NAMALWA (cell line): Measurements from ENCODE around the gene DOK3.
"Not testable (repeated sequence)": the region's sequence is repeated elsewhere in the genome, so short reads cannot be mapped to it uniquely, and the experiment has no call there.

Experiments
- DNase-seq: peaks from one replicate; pipeline ENCODE4 v3.0.0-alpha.2; 2015; ENCODE audit warnings: low spot score

Gene DOK3

DNA sequence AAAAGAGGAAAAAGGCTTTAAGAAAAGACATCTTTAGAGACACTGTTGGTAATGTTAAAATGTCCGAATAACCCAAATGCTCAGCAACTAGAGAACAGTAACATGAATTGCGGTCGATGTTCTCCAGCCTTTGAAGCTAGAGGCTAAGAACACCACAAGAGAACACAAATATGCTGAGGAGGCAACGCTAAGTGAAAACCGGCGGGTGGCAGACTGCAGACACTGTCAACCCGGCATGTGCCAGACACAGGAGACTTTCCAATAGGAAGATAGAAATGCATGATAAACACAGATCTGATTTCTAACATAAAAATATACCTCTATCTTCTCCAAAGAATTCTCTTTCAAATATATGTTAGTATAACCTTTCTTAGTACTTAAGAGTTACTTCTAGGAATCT, 25.5 kb upstream of the DOK3 start:
- DNase-seq: no peak

DNA sequence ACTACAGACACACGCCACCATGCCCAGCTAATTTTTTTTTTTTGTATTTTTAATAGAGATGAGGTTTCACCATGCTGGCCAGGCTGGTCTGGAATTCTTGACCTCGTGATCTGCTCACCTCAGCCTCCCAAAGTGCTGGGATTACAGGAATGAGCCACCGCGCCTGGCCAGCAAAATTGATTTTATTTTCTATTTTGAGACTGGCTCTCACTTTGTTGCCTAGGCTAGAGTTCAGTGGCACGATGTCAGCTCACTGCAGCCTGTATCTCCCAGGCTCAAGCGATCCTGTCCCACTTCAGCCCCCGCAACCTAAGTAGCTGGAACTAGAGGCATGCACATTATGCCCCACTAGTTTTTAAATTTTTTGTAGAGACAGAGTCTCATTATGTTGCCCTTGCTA, 24.8 kb upstream of the DOK3 start:
- not testable (repeated sequence) for DNase-seq

DNA sequence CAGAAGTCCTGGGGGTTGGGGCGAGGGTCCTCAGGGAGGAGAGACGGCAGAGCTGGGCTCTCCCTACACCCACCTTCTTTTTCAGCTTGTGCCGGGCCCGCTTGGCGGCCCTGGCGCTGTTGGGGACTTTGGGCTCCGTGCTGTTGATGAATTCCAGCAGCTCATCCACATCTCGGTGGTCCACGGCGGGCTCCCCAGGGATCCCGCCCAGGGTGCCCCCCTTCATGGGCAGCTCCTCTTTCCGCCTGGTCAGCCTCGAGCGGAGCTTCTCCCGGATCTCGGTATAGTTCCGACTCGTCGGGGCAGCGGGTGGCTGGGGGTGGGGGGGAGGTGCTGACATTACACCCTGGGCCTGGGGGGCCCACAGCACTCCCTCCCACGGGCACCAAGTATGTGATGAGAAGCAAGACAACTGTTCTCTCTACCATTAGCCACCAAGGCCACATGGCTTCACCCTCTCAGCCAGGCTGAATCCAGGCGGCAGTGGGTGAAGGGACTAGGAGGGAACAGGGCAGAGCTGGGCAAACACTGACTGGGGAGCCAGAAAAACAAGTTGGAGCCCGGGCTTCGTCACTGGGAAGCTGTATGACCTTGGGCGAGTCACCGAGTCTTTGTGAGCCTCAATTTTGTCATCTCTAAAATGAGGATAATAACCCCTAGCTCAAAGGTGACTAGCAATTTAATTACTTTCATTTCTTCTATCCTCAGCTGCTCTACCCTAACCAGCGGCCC, 21.7 kb upstream of the DOK3 start:
- no peak for DNase-seq

DNA sequence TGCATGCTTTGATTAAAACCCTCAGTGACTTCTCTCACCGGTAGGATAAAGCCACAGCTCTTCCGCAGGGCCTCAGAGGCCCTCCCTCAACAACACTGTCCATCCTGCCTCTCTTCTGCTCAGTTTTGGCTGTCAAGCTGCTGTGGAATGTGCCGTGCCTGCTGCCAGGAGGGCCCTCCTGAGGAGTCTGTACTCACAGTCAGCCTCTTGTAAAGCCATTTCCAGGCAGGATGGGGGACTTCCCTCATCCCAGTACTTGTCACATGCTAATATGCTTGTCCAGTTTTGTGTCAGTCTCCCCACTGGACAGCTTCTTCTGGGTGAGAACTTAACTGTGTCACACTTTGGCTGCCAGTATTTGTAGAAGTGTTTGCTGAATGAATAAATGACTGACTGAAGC, 21.0 kb upstream of the DOK3 start:
- no peak for DNase-seq

DNA sequence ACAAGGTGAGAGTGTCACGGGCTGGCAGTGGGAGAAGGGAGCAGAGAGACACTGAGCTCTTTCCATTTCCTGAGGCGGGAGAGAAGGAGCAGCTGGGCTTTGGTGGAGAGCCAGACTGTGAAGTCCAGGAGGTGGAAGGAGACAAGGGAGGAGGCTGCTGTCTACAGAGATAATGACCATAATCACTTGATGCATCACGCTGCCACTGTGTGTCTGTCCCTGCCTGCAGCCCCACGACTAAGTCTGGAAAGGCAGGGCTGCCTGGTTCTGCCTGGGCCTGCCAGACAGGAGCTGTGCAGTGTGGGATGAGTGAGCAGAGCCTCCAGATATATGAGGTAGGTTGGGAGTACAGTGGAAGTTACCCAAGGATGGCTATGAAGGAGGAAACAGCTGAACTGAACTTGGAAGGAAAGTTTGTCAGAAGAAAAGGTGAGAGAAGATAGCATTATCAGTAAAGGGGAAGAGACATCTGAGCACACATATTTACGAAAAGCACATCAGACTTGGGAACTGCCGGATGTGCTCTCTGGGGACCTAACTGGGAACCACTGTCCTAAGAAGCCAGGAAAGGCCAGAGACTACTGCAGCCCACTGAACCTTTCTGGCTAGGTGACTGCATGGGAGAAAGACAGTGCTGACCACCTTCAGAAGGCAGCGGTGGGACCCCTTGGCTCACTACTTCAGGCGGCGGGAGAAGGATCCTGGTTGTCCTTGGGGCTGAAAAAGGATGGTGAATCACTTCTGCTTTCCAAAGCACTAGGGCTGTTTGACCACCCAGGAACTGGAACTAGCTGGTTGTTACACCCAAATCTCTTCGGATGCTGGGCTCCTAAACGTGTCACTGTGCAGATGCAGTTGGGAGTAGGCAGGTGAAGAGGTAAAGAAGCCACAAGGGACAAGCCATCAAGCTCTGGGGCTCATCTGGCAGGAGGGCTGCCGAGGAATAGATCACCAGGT, 19.9 kb upstream of the DOK3 start:
- no peak for DNase-seq

DNA sequence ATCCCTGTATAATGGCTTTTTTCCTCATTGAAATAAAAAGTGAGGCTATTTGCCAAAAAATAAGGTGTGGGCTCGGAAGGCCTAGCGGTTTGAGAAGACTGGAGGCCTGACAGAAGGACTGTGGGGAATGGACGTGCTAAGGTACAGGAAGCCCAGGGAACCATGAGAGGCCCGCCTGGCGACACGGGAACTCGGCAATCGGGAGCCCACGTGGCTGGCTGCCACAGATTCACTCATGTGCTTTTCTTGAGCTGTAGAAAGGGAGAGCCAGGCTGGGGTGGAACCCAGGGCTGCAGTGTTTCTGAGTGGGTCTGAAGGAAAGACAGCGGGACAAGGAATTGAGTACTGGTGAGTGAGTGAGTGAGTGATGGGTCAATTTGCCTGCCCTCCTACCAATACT, 19.0 kb upstream of the DOK3 start:
- DNase-seq: no peak

DNA sequence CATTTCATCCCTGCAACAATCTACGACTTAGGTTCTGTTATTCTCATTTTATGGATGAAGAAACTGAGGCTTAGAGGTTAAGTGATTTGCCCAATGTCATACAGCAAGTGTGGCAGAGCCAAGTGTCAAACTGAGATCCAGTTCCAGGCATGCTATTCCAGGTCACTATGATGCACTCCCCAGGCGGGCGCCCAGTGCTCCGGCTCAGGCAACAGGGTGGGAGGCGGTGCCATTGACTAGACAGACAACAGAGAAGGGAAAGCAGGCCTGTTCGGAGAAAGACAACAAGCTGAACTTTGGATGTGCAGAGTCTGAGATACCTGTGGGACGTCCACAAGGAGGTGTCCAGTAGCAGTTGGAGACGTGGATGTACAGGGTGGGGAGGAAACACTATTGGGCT, 18.0 kb upstream of the DOK3 start:
- DNase-seq: no peak

DNA sequence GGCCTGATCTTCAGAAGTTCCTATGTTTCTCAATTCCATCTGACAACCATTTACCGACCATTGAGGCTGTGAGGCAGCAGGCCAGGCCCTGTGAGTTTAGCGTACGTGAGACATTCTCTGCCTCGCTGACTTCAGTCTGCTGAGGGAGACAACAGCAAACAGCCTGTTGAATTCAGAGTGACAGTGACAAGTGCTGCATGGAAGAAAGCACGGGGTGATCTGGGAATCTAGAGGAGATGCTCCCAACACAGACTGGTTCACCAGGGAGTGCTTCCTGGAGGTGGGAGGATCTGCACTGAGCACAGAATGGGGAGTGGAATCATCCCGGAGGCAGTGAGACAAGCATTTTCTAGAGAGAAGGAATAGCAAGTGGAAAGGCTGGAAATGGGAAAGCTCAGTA, 17.2 kb upstream of the DOK3 start:
- no peak for DNase-seq

DNA sequence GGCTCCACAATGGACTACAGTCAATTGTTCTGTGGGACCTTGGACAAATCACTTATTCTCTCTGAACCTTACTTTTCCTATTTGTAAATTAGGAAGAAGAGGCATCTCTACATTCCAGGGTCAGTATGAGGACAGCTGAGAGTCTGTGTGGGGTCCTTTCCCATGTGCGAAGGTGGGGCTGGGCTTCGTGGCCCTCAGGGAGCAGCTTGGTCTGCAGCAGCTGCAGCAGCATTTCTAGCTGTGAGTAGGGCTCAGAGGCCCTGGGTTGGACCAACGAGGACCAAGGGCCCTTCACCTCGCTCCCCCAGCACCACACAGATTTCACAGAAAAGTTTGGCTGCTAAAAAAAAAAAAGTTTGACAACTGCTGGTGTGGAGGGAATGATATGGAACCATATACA, 16.6 kb upstream of the DOK3 start:
- no peak for DNase-seq

DNA sequence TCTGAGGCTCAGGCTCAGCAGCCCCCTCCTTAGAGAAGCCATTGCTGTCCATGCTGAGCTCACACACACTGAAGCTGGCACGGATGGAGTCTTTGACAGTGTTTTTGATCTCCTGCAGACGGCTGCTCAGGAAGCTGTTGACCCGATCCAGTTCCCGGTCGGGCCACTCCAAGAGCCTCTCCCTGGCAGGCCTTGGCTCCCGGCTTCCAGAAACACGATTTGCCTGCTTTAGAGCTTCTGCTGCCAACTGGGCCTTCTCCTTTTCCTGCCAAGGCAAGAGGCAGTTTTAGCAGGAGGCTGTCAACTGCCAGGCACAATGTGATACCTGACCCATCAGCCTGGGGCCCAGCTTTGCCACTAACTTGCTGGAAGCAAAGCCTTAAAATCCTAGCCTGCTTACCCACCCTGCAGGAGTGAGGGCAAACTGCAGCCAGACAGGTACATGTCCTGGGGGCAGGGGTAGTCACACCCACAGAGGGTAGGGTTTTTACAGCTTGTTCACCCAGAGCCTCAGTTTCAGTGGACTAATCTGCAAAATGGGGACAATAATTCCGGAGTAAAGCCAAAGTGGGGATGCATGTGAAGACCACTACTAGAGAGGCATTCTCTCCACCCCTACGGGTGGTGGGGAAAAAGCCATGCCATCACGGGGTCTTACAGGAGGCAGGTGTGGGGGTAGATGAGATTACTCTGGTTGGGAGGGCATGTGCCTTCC, 15.5 kb upstream of the DOK3 start:
- DNase-seq: no peak

DNA sequence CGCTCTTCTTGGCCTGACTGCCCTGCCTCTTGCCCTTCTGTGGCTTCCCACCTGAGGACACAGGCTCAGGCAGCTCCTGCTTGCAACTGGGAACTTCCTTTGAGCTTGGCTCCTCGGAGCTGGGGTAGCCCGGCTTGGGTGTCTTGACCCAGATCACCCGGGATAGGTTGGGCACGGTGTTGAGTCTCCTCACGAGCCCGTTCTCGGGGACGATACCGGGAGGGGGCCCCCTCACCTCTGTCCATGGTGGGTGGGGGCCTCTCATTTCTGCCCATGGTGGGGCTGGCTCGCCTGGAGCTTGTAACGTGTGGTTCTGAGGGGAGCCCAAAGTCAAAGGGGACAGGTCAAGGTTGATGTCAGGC, 14.9 kb upstream of the DOK3 start:
- DNase-seq: no peak

DNA sequence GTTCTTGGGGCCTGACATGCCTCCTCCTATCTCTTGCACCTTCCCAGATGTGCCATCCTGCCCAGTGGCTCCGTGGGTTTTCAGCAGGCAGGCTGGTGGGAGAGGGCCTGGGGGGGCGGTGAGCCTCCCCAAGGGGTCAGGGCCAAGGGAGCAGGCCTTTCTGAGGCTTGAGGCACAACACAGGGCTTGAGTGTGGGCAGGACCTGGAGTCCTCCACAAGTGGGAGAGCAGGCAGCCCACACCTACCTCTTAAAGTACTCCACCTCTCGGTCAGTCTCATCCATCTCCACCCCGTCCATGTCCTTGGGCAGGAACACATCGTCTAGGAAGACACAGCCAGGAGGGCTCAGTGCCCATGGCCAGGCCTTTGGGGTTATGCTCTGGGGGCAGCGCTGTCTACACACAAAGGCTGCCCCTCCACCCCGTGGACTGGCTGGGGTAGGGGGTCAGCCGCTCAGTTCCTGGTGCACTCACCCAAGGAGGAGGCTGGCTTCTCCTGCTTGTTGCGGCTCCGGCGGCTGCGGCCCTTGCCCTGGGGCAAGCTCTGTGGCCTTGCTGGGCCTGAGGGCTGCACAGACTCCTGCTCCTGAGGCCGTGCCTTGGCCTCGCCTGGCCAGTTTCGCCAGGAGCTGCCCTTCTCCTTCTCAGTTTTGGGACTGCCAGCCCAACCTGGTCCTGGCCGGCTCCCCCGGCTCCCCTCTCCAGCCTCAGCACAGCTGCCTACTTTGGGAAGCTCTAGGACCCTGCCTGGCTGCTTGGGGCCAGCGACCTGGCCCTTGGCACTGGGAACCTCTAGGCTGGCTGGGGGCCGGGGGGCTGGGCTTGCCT, 14.3 kb upstream of the DOK3 start:
- DNase-seq: no peak

DNA sequence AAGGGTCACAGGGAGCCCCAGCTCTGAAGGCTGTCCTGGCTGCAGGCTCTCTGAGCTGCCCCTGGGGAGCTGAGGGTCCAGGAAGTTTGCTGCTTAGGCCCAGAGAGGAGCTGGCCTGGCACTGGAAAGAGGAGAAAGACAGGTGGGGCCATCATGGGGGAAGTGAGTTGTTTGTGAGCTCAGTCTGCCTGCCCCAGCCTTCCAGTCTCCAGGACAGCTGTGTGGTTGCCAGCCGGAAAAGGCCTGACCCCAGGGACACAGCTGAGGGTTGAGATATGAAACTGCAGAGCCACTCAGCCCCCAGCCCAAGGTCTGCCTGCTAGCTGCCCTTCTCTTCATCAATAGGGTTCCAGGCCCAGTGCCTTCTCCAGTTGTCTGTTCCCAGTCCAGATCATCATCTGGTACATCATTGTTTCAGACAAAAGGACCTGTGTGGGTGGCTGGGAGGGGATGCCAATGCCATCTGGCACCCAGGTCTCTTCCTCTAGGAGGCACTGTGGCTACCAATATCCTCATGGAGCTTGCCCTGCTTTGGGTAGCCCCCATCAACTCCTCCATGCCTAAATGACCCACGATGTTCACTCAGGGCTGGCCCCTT, 11.4 kb upstream of the DOK3 start:
- DNase-seq: peak; percentile 48

DNA sequence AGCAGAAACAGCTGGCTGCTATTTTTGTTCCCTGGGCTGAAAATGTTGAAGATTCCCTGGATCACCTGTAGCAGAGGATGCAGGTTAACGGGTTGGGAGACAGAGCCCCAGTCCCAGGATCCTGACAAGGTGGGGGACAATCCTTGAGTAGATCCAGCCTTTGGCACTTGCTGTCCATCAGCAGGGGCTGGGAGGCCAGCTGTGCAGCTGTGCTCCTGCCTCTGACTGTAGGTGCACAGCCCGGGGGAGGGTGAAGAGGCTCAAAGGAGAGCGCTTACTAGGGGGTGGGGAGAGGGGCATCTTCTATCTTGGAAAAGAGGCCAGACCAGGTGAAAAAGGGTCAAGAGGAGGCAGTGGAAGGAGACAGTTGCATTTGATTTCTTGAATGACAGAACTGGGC, 10.6 kb upstream of the DOK3 start:
- no peak for DNase-seq

DNA sequence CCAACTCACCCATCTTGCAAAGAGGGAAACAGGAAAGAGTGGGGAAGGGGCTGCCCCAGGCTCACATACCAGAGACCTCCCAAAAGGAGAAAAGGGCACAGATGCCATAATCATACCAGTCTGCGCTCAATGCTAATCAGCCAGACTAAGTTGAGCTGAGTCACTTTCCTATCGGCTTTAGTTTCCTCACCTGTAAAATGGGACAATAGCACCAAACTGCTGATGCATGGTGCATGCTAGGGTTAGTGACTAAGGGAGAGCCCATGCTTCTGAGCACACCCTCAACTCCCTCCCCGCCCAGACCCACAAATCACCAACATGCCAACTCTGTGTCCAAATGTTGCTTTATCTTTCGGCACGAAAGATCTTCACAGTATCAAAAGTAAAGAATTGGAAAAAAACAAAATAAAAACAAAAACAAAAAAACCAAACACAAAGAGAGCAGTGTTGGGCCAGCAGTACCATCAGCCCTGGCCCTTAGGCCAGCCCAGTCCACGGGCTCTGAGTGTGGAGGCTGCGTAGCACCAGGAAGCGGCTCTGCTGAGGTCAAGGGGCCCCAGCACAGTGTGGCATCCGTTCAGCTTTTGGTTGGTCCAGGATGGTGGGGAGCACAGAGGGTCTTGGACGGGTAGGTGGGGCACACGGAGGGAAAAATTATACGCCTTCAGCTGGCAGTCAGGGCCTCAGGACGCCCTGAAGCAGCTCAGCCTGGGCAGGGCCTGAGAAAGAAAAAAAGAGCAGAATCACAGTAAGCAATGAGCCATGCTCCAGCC, 10.0 kb upstream of the DOK3 start:
- DNase-seq: no peak

DNA sequence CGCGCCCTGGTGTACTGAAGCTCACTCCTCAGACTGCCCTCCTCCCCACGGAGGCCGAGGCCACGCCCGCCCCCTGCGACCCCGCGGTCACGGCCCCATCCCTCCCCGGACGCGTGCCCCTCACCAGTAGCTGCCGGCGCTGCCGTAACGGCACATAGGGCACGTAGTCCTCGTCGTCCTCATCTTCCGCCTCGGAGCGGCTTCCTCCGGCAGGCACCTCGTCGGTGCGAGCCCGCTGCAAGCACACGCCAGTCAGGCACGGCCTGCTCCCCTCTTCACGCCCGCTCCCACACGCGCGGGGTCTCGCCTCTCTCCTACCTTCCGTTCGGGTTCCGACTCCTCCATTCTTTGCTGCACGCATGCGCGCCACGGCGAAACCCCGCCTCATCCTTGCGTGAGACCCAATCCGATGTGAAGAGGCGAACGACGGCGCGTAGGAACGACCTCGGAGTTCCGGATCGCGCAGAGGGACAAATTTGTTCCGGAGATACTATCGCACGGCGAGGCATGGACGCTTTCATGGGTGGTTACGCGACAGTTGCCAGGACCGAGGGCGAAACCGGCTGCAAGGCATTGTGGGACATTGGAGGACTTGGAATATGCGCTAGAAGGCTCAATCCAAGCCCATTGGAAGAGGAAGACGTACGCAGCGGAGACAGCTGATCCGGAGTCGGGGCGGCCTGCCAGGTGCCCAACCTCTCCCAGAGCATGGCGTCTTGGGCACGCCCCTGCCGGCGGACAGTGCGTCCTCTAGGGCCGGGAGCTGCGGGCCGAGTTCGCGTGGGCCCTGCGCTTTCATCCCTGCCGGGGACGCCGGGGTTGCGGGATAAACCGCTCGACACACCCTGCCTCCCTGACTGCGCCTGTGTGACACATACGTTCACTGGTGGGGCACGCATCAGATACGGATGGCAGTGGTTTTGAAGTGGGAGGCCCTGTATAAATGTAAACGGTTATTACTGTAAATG, 7.3 kb upstream of the DOK3 start, which contains the start of gene DDX41:
DDX41 (minus strand) TSS at position 361 of the 968 bp plus-strand sequence; CDS start at position 345, 16 bp downstream.
- peak; percentile 98 for DNase-seq

DNA sequence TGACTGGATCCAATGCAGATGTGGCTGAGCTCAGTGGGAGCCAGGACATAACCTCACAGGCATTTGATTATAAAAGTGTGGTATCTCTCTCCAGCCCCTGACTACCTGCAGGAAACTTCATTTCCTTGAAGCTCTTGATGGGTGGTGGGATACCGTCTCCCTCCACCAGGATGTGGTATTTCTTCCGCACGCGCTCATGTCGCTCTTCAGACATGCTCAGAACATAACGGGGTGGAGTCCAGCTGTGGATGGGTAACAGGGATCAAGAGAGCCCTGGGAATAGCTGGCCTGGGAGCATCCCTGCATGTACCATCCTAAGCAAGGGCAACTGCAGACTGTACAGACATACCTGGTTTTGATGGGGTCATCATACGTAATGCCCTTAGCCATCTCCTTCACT, 6.0 kb upstream of the DOK3 start:
- no peak for DNase-seq

DNA sequence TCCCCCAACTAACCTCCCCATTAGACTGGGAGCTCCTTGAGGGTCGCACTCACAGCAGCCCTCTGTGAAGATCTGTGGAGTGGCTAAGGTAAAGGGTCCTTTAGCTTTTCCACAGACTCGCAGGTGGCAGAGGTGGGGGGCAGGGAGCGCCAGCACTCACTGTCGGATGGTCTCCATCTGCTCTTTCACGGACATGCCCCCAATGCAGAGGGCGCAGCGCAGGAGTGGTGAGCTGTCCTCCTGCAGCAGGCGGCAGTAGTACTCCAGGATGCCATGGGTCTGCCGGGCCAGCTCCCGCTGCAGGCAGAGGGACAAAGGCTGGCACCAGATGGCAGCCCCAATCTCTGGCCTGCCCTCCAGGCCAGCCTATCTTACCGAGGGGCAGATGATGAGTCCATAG, 4.9 kb upstream of the DOK3 start:
- no peak for DNase-seq

DNA sequence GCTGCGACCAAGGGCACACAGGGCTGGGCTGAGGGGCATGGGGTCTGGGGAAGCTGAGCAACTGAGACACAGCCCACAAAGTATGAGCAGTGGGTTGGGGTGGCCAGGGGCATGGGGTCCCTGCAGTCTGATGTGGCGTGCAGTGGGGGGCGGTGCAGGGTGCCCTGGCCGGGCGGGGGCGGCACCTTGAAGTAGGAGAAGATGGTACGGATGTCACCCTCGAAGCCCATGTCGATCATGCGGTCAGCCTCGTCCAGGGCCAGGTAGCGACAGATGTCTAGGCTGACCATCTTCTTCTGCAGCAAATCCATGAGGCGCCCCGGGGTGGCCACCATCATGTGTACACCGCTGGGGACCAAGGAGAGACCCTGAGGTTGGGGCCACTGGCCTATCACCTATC, 3.9 kb upstream of the DOK3 start:
- DNase-seq: no peak
